AG09309 (cell line): ENCODE results near the gene PDE9A.

Experiments
- DNase-seq: peaks from one replicate; pipeline ENCODE4 v3.0.0-alpha.2; 2010; ENCODE audit warnings: low read depth
- H3K4me3 ChIP-seq: 2 replicates; pipeline ENCODE4 v1.5.1; 2011; ENCODE audit warnings: mild to moderate bottlenecking, low read depth, low read length, moderate library complexity; ENCODE audit not compliant: control insufficient read depth
- TF ChIP-seq, protein P1 (sequence below): IDR thresholded peaks from 2 replicates; pipeline ENCODE4 v1.5.1; 2011; ENCODE audit warnings: mild to moderate bottlenecking, low read depth, low read length, inconsistent platforms; ENCODE audit not compliant: insufficient read depth, control insufficient read depth; ENCODE audit errors: missing control alignments

PDE9A gene

GRCh38 chr21:42671778-42672593 is 18.6 kb downstream of the PDE9A start:
- no peak overlapping the region for H3K4me3 ChIP-seq
- DNase-seq: no peak
- TF ChIP-seq, protein P1, sequence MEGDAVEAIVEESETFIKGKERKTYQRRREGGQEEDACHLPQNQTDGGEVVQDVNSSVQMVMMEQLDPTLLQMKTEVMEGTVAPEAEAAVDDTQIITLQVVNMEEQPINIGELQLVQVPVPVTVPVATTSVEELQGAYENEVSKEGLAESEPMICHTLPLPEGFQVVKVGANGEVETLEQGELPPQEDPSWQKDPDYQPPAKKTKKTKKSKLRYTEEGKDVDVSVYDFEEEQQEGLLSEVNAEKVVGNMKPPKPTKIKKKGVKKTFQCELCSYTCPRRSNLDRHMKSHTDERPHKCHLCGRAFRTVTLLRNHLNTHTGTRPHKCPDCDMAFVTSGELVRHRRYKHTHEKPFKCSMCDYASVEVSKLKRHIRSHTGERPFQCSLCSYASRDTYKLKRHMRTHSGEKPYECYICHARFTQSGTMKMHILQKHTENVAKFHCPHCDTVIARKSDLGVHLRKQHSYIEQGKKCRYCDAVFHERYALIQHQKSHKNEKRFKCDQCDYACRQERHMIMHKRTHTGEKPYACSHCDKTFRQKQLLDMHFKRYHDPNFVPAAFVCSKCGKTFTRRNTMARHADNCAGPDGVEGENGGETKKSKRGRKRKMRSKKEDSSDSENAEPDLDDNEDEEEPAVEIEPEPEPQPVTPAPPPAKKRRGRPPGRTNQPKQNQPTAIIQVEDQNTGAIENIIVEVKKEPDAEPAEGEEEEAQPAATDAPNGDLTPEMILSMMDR: no peak

GRCh38 chr21:42672699-42673458 is 19.5 kb downstream of the PDE9A start:
- no peak for DNase-seq
- no peak overlapping the region for H3K4me3 ChIP-seq
- TF ChIP-seq, protein P1: no peak

DNA sequence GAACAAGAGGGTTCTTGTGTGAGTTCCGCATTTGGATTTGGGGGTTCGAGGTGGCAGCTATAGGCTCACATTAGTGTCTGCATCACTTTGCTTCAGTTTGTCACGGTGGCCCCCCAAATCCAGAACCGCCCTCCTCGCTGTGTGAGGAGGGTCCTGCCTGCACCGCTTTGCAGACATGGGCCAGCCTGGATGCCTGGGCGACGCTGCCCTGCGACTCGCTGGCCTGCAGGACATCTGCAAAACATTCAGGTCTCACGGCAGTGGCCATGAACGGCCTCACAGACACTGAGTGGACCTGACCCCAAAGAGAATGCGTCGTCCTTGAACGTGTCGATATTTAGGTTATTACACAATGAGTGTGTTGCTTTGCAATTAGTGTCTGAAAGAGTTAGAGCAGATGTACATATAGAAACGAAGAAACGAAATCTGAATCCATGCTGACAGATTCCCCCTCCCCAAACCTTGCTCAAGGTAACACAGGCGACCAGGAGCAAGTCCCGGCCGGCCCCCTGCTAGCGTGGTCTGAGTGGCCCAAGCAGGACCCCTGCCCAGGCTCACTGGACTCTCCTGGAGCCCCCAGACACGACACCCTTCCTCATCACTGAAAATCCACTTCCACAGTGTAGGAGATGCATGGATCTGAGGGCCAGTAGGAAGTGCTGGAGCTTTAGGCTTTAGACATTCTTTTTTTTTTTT is 20.4 kb downstream of the PDE9A start:
- no peak for DNase-seq
- no peak overlapping the region for H3K4me3 ChIP-seq
- TF ChIP-seq, protein P1: no peak

DNA sequence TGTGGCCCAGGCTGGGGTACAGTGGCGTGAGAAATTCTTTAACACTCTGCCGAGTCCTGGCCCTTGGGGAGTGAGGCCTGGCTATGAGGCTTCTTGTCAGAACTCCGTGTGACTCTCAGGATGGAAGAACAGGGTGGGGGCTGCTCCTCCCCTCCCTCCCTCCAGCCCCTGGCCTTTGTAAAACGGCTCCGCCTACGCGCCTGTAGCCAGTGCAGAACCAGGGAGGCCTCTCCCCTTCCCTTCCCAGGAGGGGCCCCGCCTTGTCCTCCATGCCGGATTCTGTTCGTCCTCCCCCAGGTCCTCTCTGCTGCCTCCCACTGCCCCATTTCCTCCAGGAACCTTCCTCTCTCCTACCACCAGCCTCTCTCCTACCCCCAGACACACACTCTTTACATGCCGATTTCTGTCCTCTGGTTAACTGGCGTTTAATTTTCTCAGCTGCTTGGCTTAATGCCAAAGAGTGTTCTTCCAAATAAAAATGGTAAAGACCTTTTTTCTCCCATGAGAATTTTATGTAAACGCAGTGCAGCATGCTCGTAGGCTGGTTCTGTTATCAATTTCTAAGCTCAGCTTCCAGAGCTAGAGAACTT is 21.0 kb downstream of the PDE9A start:
- no peak overlapping the region for H3K4me3 ChIP-seq
- DNase-seq: no peak
- TF ChIP-seq, protein P1: no peak

DNA sequence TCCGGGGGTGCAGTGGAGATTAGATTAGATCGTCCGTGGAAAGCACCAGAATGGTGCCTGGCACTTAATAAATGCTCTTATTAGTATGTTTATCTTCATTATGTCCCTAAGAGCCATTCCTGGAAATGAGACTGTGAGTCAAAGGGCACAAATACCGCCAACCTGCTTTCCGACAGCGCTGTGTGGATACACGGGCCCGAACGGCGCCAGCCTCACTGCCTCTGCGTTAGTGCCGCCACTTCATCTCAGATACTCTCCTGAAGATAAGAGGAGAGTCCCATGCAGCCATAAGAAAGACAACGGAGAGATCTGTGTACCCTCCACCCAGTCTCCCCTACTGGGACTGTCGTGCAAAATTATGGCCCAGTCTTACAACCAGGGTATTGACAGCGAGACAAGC is 22.0 kb downstream of the PDE9A start:
- DNase-seq: no peak
- H3K4me3 ChIP-seq: no peak overlapping the region
- TF ChIP-seq, protein P1: no peak

DNA sequence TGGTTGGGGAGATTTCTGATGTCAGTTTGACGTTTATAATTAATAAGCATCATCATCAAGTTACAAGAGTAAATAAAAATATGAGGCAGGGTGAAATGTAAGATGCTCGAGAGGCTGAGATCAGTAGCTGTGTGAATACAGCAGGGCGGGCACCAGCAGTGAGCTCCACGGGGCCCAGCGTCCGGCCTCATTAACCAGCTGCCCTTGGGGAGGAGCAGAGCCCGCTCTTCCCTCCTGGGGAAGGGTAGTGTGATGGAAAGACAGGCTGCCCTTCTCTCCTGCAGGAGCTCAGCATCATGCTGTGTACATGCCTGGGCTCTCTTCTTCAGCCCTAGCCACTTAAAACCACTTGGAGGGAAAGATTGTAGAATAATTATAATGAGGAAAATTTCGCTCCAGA is 23.4 kb downstream of the PDE9A start:
- no peak for DNase-seq
- TF ChIP-seq, protein P1: no peak
- H3K4me3 ChIP-seq: no peak overlapping the region
